ENCODE results near the gene TMIGD2.
"Not testable (repeated sequence)": the region's sequence is repeated elsewhere in the genome, so short reads cannot be mapped to it uniquely, and the experiment has no call there.

The TMIGD2 gene

DNA sequence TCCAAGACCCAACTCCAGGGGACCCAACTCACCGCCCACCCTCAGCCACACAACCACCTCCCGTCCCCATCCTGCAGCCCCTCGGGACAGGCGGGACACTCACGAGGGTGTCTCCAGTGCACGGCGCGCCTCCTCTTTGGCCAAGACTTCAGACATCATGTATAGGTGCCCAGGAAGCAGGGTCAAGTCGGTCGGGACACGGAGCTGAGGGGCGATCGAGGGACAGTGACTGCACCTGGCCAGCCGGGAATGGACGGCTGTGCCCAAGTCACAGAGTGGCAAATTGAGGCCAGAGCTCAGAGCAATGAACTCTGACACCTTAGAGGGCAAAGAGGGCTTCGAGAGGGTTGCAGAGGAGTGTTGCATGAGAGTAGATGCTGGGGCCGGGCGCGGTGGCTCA, 27.7 kb upstream of the TMIGD2 start:
- H3K4me1 Mint-ChIP-seq (ENCODE audit: low read depth), result peaks cover 23% of the 10 kb centered on the region
- H3K4me3 Mint-ChIP-seq, result peak overlapping the region; percentile 67
- H3K27ac Mint-ChIP-seq, result peak overlapping the region; percentile 54
- no peaks in the 10 kb centered on the region for H3K9me3 Mint-ChIP-seq (ENCODE audit: low read depth)
- H3K36me3 Mint-ChIP-seq, result peaks cover under 1% of the 10 kb centered on the region
- no peaks in the 10 kb centered on the region for H3K27me3 Mint-ChIP-seq

DNA sequence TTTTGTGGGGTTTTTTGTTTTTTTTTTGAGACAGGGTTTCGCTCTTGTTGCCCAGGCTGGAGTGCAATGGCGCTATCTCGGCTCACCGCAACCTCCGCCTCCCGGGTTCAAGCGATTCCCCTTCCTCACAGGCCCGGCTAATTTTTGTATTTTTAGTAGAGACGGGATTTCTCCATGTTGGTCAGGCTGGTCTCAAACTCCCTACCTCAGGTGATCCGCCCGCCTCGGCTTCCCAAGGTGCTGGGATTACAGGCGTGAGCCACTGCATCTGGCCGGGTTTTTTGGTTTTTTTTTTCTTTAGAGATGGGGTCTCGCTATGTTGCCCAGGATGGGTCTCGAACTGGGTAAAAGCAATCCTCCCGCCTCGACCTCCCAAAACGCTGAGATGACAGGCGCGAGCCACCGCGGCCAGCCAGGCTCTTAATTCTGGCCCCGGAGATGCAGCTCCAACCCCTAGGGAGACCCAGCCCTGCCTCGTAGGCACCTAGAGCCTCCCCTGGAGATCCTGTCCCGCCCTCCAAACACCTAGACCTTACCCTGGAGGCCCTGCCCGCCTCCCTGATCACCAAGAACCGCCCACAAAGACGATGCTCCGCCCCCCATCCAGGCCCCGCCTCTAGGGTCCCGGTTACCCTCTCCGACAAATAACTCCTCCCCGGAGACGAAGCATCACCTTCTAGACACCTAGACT, 26.9 kb upstream of the TMIGD2 start:
- H3K36me3 Mint-ChIP-seq; H3K27me3 Mint-ChIP-seq; H3K9me3 Mint-ChIP-seq (ENCODE audit: low read depth): not testable (repeated sequence)
- Mint-ChIP-seq H3K4me1 (ENCODE audit: low read depth) (peaks cover 23% of the 10 kb centered on the region), H3K4me3 (peak overlapping the region; percentile 90), H3K27ac (peak overlapping the region; percentile 92)

DNA sequence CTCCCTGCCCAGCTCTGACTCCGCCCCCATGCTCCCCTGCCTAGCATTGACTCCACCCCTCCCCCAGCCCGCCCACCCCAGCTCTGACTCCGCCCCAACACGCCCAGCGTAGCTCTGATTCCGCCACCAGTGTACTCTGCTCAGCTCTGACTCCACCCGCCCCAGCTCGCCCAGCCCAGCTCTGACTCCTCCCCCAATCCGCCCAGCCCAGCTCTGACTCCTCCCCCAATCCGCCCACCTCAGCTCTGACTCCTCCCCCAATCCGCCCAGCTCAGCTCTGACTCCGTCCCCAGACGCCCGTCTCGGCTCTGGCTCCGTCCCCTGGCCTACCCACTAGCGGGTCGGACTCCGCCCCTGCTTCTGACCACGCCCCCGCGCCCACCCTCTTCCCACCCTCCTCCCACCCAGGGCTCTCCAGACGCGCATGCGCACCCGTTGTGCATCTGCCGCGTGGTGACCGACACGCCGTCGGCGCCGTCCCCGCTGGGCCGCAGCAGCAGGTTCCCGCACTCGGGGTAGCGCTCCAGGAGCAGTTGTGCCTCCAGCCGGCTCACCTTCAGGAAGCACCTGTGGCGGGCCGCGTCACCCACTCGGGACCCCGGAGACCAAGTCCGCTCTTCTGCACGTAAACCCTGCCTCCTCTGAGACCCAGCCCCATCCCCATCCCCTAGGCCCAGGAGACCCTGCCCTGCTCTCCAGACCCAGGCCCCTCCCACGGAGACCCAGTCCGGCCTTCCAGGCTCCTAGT, 26.2 kb upstream of the TMIGD2 start:
- H3K27ac Mint-ChIP-seq, result peak overlapping the region; percentile 92
- H3K4me3 Mint-ChIP-seq, result peak overlapping the region; percentile 90
- H3K36me3 Mint-ChIP-seq, result no peaks in the 10 kb centered on the region
- no peaks in the 10 kb centered on the region for H3K9me3 Mint-ChIP-seq (ENCODE audit: low read depth)
- peaks cover 23% of the 10 kb centered on the region for H3K4me1 Mint-ChIP-seq (ENCODE audit: low read depth)
- no peaks in the 10 kb centered on the region for H3K27me3 Mint-ChIP-seq

DNA sequence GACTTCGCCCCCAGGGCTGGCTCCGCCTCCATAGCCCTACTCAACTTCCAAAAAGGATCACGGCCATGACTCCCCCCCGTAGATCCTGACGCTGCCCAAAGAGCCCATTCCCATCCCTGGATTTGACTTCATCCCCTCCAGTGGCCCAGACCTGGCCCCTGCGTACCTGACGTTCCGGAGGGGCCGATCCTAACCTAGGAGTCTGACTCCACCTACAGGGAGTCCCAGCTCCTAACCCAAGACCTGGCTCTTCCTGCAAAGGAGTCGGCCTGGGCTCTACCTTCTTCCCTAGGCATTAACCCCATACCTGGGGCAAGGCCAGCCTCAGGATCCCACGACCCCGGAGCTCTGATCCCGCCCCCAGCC, 25.7 kb upstream of the TMIGD2 start:
- Mint-ChIP-seq H3K4me1 (ENCODE audit: low read depth) (peaks cover 23% of the 10 kb centered on the region), H3K9me3 (ENCODE audit: low read depth) (no peaks in the 10 kb centered on the region), H3K27ac (no peak overlapping the region), H3K27me3 (no peaks in the 10 kb centered on the region), H3K4me3 (peak overlapping the region; percentile 90), H3K36me3 (no peaks in the 10 kb centered on the region)

DNA sequence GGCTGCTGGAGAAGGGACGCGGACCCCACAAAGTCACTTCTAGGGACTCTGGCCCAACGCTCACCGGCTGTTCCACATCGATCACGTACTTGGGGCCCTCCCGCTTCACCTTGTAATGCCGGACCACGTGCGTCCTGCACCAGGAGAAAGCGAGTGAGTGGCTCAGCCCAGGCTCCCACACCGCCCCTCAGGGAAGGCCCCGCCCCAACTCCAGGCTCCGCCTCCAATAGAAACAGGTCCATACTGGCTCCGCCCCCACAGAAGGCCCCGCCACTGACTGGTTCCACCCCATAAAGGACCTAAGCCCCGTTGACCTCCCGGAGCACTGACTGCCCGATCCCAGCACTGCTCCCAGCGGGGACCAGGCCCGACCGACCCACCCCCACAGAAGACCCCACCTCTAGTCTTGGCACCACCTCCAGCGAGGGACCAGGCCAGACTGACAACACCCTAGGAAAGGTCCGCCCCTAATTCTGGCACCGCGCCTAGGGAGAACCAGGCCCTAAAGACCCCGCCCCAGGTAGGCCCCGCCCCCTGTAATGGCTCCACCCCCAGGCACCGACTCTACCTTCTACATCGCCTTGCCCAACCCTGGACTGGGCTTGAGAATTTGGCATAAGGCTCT, 25.2 kb upstream of the TMIGD2 start:
- Mint-ChIP-seq H3K9me3 (ENCODE audit: low read depth) (no peaks in the 10 kb centered on the region), H3K36me3 (no peaks in the 10 kb centered on the region), H3K4me3 (peak overlapping the region; percentile 90), H3K27me3 (no peaks in the 10 kb centered on the region), H3K4me1 (ENCODE audit: low read depth) (peaks cover 23% of the 10 kb centered on the region), H3K27ac (peak overlapping the region; percentile 34)

DNA sequence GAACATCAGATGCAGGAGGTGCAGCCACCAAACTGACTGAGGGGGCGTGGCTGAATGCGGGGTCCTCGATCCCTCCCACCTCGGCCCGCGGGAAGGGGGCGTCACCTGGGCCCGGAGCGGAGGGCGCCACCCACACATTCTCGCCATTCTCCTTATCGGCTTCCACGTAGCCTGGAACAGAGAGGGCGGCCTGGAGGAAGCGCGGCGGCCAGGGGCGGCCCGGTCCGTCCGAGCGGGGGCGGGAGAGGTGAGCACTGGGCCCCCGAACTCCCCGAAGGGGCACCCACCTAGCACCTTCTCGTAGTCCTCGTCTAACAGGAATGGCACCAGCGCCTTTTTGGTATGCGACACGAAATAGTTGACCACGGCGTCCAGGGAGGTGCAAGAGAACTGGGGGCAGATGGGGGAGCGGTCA, 24.7 kb upstream of the TMIGD2 start:
- Mint-ChIP-seq H3K36me3 (no peaks in the 10 kb centered on the region), H3K27ac (no peak overlapping the region), H3K27me3 (no peaks in the 10 kb centered on the region), H3K4me1 (ENCODE audit: low read depth) (peaks cover 23% of the 10 kb centered on the region), H3K9me3 (ENCODE audit: low read depth) (no peaks in the 10 kb centered on the region), H3K4me3 (peak overlapping the region; percentile 90)

DNA sequence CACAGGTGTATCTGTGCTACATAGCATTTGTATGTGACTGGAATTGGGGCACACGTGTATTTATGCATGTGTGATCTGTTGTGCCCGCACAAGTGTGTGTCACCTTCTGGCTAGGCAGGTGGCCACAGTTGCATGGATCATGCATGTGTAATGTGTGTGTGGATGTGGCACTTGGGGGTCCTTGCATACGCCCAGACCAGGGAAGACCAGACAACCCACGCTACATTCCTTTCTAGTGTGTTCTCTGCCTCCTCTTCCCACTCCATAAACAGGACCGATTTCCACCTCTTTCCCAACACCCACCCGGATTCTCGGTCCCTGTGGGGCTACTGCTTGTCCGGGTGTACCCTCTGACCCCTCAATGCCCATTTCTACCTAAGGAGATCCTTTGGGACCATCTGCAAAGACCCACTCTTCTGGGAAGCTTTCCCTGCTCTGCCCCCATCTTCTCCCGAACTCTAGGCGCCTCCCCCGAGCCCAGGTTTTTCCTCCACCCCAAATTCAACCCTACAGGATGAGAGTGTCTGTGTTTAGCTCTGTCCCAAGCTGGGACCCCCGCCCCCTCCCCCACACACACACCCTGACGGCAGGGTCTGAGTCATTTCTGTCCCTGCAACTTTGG, 24.1 kb upstream of the TMIGD2 start:
- Mint-ChIP-seq H3K36me3 (no peaks in the 10 kb centered on the region), H3K27ac (no peak overlapping the region), H3K4me3 (peak overlapping the region; percentile 76), H3K4me1 (ENCODE audit: low read depth) (peaks cover 23% of the 10 kb centered on the region), H3K27me3 (no peaks in the 10 kb centered on the region), H3K9me3 (ENCODE audit: low read depth) (no peaks in the 10 kb centered on the region)

DNA sequence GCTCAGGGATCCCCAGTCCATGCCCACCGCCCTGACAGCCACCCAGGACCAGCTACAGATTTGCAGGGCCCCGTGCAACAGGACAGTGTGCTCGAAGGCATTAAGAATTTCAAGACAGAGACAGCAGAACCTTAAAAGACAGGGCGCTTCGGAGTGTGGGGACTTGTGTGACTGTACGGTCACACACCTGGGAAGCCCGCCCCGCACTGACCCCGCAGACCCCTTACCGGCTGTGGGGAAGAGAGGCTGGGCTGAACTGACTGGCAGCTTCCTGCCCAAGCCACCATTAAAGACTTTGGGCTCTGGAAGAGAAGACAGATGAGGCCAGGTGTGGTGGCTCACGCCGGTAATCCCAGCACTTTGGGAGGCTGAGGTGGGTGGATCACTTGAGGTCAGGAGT, 22.0 kb upstream of the TMIGD2 start:
- Mint-ChIP-seq H3K4me3 (no peak overlapping the region), H3K27me3 (no peaks in the 10 kb centered on the region), H3K9me3 (ENCODE audit: low read depth) (no peaks in the 10 kb centered on the region), H3K27ac (no peak overlapping the region), H3K4me1 (ENCODE audit: low read depth) (peaks cover 20% of the 10 kb centered on the region), H3K36me3 (no peaks in the 10 kb centered on the region)

DNA sequence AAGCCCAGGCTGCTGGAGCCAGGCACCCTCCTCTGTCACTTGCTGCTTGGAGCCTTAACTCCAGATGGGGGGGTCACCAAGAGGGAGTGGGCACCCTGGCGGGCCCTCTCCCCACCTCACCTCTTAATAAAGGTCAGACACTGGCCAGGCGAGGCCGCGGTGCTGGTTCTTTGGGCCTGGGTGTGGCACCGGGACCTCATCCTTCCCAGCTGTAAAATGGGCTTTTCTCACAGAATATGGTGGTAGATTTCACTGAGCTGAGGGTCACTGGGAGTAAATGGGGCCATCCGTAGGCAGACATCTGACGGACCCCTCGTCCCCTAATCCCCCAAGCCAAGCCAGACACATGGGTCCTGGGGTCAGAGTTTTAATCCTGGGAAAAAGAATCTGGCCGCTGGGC, 21.5 kb upstream of the TMIGD2 start:
- Mint-ChIP-seq H3K9me3 (ENCODE audit: low read depth) (no peaks in the 10 kb centered on the region), H3K36me3 (no peaks in the 10 kb centered on the region), H3K4me1 (ENCODE audit: low read depth) (peaks cover 20% of the 10 kb centered on the region), H3K4me3 (no peak overlapping the region), H3K27me3 (no peaks in the 10 kb centered on the region), H3K27ac (no peak overlapping the region)

DNA sequence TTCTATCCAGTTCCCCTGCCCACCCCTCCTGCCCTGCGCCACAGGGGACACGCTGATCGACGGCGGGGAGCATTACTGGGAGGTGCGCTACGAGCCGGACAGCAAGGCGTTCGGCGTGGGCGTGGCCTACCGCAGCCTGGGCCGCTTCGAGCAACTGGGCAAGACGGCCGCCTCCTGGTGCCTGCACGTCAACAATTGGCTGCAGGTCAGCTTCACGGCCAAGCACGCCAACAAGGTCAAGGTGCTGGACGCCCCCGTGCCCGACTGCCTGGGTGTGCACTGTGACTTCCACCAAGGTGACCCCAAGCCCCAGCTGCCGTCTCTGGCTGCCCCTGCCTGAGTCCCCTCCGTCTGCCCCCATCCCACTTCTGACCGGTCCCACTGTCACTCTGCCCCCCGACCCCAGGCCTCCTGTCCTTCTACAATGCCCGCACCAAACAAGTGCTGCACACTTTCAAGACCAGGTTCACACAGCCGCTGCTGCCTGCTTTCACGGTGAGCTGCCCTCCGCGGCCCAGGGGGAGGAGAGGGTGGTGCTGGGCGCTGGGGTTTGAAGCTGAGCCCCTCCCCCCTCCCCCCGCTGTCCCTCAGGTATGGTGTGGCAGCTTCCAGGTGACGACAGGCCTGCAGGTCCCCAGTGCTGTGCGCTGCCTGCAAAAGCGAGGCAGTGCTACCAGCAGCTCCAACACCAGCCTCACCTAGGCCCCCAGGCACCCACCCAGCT, 20.9 kb upstream of the TMIGD2 start:
- Mint-ChIP-seq H3K4me3 (no peak overlapping the region), H3K4me1 (ENCODE audit: low read depth) (peaks cover 20% of the 10 kb centered on the region), H3K36me3 (no peaks in the 10 kb centered on the region), H3K27me3 (no peaks in the 10 kb centered on the region), H3K27ac (no peak overlapping the region), H3K9me3 (ENCODE audit: low read depth) (no peaks in the 10 kb centered on the region)

DNA sequence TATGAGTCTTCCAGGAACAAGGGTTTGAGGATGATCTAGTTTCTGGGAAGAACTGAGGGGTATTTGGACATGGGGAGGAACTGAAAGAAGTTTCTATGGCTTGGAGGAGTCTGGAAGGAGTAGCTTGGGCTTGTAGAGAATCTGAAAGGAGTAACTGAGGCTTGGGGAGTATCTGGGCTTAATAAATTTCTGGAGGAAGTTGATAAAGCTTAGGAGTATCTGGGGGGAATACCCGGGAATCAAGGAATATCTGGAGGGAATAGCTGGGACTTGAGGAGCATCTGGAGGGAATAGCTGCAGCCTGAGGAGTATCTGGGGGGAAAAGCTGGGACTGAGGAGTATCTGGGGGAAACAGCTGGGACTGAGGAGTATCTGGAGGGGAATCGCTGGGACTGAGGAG, 18.2 kb upstream of the TMIGD2 start:
- Mint-ChIP-seq H3K36me3 (no peaks in the 10 kb centered on the region), H3K9me3 (ENCODE audit: low read depth) (no peaks in the 10 kb centered on the region), H3K27ac (no peak overlapping the region), H3K27me3 (no peaks in the 10 kb centered on the region), H3K4me1 (ENCODE audit: low read depth) (peaks cover 2% of the 10 kb centered on the region), H3K4me3 (no peak overlapping the region)

DNA sequence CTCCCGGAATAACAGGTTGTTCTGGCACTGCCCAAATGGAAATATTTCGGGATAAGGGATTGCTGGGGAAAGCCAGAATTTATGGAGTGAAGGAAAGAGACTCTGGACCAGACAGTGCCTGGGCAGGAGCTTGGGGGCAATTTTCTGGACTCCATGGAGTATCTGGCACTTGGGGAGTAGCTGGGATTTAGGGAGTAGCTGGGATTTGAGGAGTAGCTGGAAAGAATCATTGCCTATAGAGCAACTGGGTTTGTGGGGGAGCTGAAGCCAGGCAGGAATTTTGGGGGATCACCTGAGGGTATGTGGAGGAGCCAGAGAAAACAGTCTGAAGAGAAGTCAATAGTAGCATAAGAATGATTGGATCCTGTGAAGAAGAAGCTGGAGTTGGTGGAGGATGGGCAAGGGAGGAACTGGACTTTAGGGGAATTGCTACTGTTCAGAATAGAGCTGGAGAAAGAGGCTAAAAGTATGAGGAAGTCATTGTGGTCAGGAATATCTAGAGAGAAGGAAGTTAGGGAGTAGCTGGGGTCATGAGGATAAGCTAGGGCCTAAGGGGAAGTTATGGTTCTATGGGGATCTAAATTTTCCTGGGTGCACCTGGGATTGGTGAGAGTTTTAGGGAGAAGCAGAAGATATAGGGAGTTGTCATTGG, 17.0 kb upstream of the TMIGD2 start:
- Mint-ChIP-seq H3K9me3 (ENCODE audit: low read depth) (no peaks in the 10 kb centered on the region), H3K27me3 (no peaks in the 10 kb centered on the region), H3K27ac (no peak overlapping the region), H3K36me3 (no peaks in the 10 kb centered on the region), H3K4me1 (ENCODE audit: low read depth) (no peaks in the 10 kb centered on the region), H3K4me3 (no peak overlapping the region)

DNA sequence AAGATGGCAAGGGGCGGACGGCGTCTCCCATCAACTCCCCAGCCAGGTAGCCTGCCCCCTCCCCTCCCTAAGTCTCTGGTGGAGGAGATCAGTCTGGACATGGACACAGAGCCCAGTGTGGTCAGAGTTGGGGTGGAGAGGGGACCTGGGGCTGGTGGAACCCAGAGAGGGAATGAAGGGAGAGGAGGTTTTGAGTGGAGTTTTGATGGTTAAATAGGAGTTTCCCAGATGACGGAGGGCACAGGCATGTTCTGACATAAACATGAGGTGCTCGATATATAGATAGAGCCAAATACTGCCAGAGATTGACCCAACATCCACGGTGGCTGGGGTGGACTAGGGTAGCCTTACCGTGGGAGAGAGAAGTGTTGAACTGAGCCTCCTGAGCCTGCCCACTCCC, 16.3 kb upstream of the TMIGD2 start:
- Mint-ChIP-seq H3K27ac (no peak overlapping the region), H3K4me1 (ENCODE audit: low read depth) (no peaks in the 10 kb centered on the region), H3K4me3 (no peak overlapping the region), H3K36me3 (no peaks in the 10 kb centered on the region), H3K9me3 (ENCODE audit: low read depth) (no peaks in the 10 kb centered on the region), H3K27me3 (no peaks in the 10 kb centered on the region)

DNA sequence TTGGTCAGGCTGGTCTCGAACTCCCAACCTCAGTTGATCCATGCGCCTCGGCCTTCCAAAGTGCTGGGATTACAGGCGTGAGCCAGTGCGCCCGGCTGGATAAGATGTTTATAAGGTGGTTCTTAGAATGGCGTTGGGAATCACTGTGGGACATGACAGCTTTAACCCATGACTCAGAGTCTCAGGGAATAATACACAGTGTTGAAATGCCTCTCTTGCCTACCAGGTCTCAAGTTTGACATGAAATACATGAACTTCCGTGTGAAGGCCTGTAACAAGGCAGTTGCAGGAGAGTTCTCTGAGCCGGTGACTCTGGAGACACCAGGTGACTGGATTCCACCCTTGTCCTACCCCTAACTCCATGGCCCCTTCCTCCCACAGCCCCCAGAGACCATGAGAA, 14.8 kb upstream of the TMIGD2 start:
- no peak overlapping the region for H3K27ac Mint-ChIP-seq
- H3K9me3 Mint-ChIP-seq (ENCODE audit: low read depth), result no peaks in the 10 kb centered on the region
- no peaks in the 10 kb centered on the region for H3K27me3 Mint-ChIP-seq
- H3K4me1 Mint-ChIP-seq (ENCODE audit: low read depth), result no peaks in the 10 kb centered on the region
- H3K36me3 Mint-ChIP-seq, result no peaks in the 10 kb centered on the region
- no peak overlapping the region for H3K4me3 Mint-ChIP-seq

Data from activated naive CD8-positive, alpha-beta T cell (primary cell).